ENCODE measurements around the gene AKAP13. TPM values are rescaled to one million over a fixed set of nuclear protein-coding genes. Genes with fewer than 3 reads are reported as not detected.

Gene AKAP13
- polyA plus RNA-seq, 3 donors, result 47.9 to 99.7 (median 92.6) TPM

GRCh38 chr15:85756411-85757072 lies 376.1 kb downstream of the AKAP13 start:
- H3K79me2 ChIP-seq (ENCODE audit: insufficient read depth, low read length), result no peaks in the 10 kb centered on the region
- no peak overlapping the region for H3K4me2 ChIP-seq (replicated peaks; ENCODE audit: extremely low read depth, low read length, poor library complexity, severe bottlenecking)
- H3K4me1 ChIP-seq (ENCODE audit: control insufficient read depth in 1 of 2, insufficient read depth in 2 of 2, low read length in 2 of 2), result peaks cover 6 to 7% of the 10 kb centered on the region in 2 donors
- WGBS (ENCODE audit: insufficient coverage), result 93% methylated on average over 2 of the region's 9 CpGs
- no peaks in the 10 kb centered on the region for H3K9me3 ChIP-seq (replicated peaks in 1 of 2; ENCODE audit: control insufficient read depth in 1 of 2, insufficient read depth in 1 of 2, low read length in 2 of 2)
- H4K20me1 ChIP-seq (ENCODE audit: insufficient read depth, low read length), result peaks cover 4% of the 10 kb centered on the region
- H3K27me3 ChIP-seq (ENCODE audit: control insufficient read depth in 2 of 2, insufficient read depth in 2 of 2, low read length in 2 of 2), result no peaks in the 10 kb centered on the region
- H3K9ac ChIP-seq (ENCODE audit: insufficient read depth, low read length, poor library complexity, severe bottlenecking), result no peak overlapping the region
- H3K36me3 ChIP-seq (replicated peaks in 1 of 2; ENCODE audit: control insufficient read depth in 1 of 2, insufficient read depth in 2 of 2, low read length in 2 of 2), result no peaks in the 10 kb centered on the region
- Mint-ChIP-seq H3K9me3 (peaks cover 0 to 2% (median 0%) of the 10 kb centered on the region in 7 donors), H3K4me1 (peaks cover 16% of the 10 kb centered on the region), H3K27ac (peak overlapping the region in 2 of 7 donors; percentile 30 to 52), H3K36me3 (no peaks in the 10 kb centered on the region), H3K27me3 (ENCODE audit: low read depth in 3 of 3) (peaks cover under 1 to 4% (median 2%) of the 10 kb centered on the region in 3 donors), H3K4me3 (no peak overlapping the region)
- peak in 1 of 3 donors; percentile 12 for DNase-seq
- intact Hi-C loops (cut with micrococcal nuclease), result no loop called here
- H3K4me3 ChIP-seq (replicated peaks in 1 of 3; ENCODE audit: low read depth in 2 of 3, low read length in 3 of 3), result no peak overlapping the region
- no peak for TF ChIP-seq CTCF (IDR thresholded peaks at IDR 0.05)
- no peak overlapping the region for H2AFZ ChIP-seq (ENCODE audit: insufficient read depth, low read depth, low read length, poor library complexity, severe bottlenecking)
- H3K27ac ChIP-seq (ENCODE audit: low read depth in 1 of 2, low read length in 2 of 2), result no peak overlapping the region

- Mint-ChIP-seq H3K9me3 (peaks cover 0 to 2% (median 0%) of the 10 kb centered on the region in 7 donors), H3K36me3 (no peaks in the 10 kb centered on the region), H3K4me1 (peaks cover 16% of the 10 kb centered on the region), H3K27me3 (ENCODE audit: low read depth in 3 of 3) (peaks cover 0 to 2% (median 0%) of the 10 kb centered on the region in 3 donors), H3K27ac (peak overlapping the region in 1 of 7 donors; percentile 30), H3K4me3 (no peak overlapping the region)
- TF ChIP-seq CTCF (IDR thresholded peaks at IDR 0.05), result no peak
- no peaks in the 10 kb centered on the region for H3K9me3 ChIP-seq (replicated peaks in 1 of 2; ENCODE audit: control insufficient read depth in 1 of 2, insufficient read depth in 1 of 2, low read length in 2 of 2)
- no peaks in the 10 kb centered on the region for H4K20me1 ChIP-seq (ENCODE audit: insufficient read depth, low read length)
- peaks cover 6 to 7% of the 10 kb centered on the region in 2 donors for H3K4me1 ChIP-seq (ENCODE audit: control insufficient read depth in 1 of 2, insufficient read depth in 2 of 2, low read length in 2 of 2)
- H3K4me2 ChIP-seq (replicated peaks; ENCODE audit: extremely low read depth, low read length, poor library complexity, severe bottlenecking), result no peak overlapping the region
- no peak overlapping the region for H3K9ac ChIP-seq (ENCODE audit: insufficient read depth, low read length, poor library complexity, severe bottlenecking)
- no peaks in the 10 kb centered on the region for H3K79me2 ChIP-seq (ENCODE audit: insufficient read depth, low read length)
- DNase-seq, result no peak
- 93% methylated on average over 6 of the region's 13 CpGs for WGBS (ENCODE audit: insufficient coverage)
- intact Hi-C loops (cut with micrococcal nuclease), result no loop called here
- no peak overlapping the region for H3K27ac ChIP-seq (ENCODE audit: low read depth in 1 of 2, low read length in 2 of 2)
- no peaks in the 10 kb centered on the region for H3K27me3 ChIP-seq (ENCODE audit: control insufficient read depth in 2 of 2, insufficient read depth in 2 of 2, low read length in 2 of 2)
- H2AFZ ChIP-seq (ENCODE audit: insufficient read depth, low read depth, low read length, poor library complexity, severe bottlenecking), result no peak overlapping the region
- no peak overlapping the region for H3K4me3 ChIP-seq (replicated peaks in 1 of 3; ENCODE audit: low read depth in 2 of 3, low read length in 3 of 3)
- H3K36me3 ChIP-seq (replicated peaks in 1 of 2; ENCODE audit: control insufficient read depth in 1 of 2, insufficient read depth in 2 of 2, low read length in 2 of 2), result no peaks in the 10 kb centered on the region
These were observed 376.9 kb downstream of the AKAP13 start for GRCh38 chr15:85757073-85757938.
